Measurements from ENCODE around the gene E2F3.
"Not testable (repeated sequence)": the region's sequence is repeated elsewhere in the genome, so short reads cannot be mapped to it uniquely, and the experiment has no call there.

E2F3 gene

GRCh38 chr6:20433929-20434328 is 32.2 kb downstream of the E2F3 start:
- DNase-seq (ENCODE audit: low read depth, low spot score), result no peak

DNA sequence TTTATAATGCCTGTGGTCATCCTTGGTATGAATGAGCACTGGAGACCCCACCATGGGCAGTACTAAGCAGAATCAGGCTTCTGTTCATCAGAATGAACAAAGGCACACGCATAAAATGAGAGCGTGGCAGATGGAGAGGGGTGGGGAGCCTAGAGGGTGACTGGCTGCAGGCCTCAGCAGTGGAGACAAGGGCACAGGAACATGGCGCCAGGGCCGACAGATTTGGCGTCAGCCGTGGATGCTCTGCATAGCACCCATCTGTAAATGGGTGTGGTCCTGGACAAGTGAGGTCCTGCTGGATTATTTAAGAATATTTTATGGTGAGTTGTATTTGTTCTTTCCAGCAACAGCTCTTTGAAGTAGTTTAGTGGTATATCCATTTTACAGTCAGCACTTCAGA is 33.1 kb downstream of the E2F3 start:
- no peak for DNase-seq (ENCODE audit: low read depth, low spot score)

GRCh38 chr6:20436719-20437118 is 35.0 kb downstream of the E2F3 start:
- DNase-seq (ENCODE audit: low read depth, low spot score), result no peak

- DNase-seq (ENCODE audit: low read depth, low spot score), result no peak
These were observed 36.0 kb downstream of the E2F3 start for GRCh38 chr6:20437639-20438038.

- DNase-seq (ENCODE audit: low read depth, low spot score), result no peak
These were observed 36.9 kb downstream of the E2F3 start for GRCh38 chr6:20438462-20439070.

DNA sequence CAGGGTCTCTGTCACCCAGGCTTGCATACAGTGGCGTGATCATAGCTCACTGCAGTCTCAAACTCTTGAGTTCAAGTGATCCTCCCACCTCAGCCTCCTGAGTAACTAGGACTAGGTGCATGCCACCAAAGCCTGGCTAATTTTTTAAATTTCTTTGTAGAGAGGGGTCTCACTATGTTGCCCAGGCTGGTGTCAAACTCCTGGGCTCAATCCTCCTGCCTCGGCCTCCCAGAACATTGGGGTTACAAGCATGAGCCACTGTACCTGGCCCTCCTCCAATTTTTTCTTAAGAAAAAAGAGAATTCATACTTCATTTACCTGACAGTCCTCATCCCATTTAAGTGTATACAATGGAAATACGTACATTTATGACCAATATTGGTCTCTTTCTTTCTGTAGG is 37.9 kb downstream of the E2F3 start:
- DNase-seq (ENCODE audit: low read depth, low spot score), result no peak

DNA sequence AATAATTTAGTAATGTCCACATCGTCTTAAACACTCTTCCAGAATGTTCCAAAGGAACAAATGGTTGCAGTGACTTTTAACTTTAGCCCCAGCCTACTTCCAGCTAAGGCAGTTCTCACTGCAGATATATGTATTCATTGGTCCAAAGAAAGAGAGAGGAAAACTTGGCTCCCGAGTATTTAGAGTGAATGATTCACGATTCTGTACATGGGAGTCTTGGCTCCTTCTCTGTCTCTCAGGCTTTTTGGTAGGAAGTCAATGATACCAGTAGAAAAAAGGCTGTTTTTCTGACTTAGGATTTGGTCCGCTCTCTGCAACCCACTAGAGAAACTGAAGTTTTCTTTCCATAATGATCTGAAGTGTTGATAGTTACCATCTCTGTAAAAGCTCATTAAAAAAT is 38.6 kb downstream of the E2F3 start:
- DNase-seq (ENCODE audit: low read depth, low spot score), result no peak

GRCh38 chr6:20441236-20441635 is 39.6 kb downstream of the E2F3 start:
- DNase-seq (ENCODE audit: low read depth, low spot score), result no peak

DNA sequence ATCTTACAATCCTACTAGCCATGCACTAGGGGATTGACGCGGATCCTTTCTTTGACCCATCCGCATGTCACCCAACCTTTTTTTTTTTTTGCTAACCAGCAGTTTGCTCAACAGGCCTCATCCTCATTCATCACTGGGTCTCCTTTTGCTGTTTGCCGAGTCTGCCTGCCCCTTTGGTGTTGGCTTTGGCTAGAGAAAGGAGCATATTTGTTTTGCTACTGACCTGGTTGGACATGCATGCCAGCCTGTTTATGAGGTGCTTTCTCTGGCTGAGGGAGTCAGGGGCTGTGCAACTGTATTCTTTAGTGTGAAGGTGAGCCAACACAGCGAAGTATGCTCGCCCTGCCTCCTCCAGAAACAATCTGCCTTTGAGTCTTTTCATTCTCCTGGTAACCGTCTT is 40.2 kb downstream of the E2F3 start:
- DNase-seq (ENCODE audit: low read depth, low spot score), result no peak

- no peak for DNase-seq (ENCODE audit: low read depth, low spot score)
These were observed 43.1 kb downstream of the E2F3 start for GRCh38 chr6:20444786-20445271.

- no peak for DNase-seq (ENCODE audit: low read depth, low spot score)
These were observed 45.5 kb downstream of the E2F3 start for GRCh38 chr6:20447157-20447556.

- DNase-seq (ENCODE audit: low read depth, low spot score), result no peak
These were observed 46.0 kb downstream of the E2F3 start for GRCh38 chr6:20447581-20448132.

GRCh38 chr6:20448828-20449227 is 47.1 kb downstream of the E2F3 start:
- DNase-seq (ENCODE audit: low read depth, low spot score), result no peak

DNA sequence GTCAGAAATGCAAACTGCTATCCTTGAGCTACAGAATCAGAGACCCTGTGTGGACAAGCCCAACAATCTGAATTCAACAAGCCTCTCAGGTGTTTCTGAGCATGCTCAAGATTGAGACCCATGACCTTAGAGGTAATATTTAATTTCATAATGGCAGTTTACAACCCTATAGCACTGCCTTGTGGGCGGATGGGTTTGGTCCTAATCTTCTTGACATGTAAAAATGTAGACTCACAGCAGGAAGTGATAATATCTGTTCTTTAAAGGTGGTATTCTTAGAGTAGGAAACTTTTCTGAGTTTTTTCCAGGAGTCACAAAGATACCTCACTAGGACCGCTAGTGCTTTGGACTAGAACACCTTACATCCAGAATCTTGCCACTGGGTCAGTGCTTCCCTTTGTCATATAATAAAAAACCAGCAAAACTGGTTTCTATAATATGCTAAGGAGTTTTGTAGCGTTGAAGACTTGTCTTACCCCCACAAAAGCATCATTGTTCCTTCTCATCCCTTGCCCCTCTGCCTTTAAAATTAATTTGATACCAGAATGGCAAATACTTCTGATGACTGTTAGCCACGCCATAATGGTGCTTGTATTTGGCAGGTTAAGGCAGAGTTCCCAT is 52.6 kb downstream of the E2F3 start:
- DNase-seq (ENCODE audit: low read depth, low spot score), result no peak

- no peak for DNase-seq (ENCODE audit: low read depth, low spot score)
These were observed 53.7 kb downstream of the E2F3 start for GRCh38 chr6:20455251-20455940.

DNA sequence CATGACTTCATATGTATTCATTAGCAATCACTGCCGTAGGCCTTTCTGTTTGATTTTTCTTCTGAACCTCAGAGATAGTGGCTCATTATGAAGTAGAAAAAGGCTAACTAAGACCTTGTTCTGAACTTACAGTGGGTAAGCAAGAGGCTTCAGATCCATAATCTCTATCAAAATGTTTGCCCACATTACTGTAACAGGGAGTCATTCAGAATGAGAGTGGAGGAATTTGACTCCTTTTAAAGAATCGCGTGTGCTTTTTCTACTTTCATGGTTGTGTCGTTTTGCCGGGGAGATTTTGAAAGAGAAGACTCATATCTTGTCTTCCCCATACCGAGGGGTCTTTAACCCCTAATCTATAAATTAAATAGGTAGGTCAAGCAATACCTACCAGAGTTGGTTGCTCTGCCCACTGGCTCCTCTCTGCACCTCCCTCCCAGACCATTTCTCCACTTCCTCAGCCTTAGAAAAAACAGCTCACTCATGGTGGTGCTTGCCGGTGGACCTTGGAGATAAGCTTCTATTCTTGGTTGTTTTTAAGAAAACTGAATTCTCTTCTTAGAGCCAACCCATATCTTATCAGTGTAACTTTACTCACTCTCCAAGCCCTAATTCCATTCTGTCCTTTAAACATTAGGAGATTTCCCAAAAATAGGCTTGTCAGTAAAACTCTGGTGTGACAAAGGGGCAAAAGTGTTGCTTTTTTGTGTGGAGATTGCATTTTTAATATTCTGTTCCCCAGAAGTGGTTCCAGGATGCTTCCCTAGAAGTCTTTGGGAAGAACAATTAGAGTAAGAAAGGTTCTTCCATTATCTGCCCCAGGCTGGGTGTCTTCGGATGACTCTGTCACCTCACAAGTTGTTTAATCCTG is 56.6 kb downstream of the E2F3 start:
- no peak for DNase-seq (ENCODE audit: low read depth, low spot score)

DNA sequence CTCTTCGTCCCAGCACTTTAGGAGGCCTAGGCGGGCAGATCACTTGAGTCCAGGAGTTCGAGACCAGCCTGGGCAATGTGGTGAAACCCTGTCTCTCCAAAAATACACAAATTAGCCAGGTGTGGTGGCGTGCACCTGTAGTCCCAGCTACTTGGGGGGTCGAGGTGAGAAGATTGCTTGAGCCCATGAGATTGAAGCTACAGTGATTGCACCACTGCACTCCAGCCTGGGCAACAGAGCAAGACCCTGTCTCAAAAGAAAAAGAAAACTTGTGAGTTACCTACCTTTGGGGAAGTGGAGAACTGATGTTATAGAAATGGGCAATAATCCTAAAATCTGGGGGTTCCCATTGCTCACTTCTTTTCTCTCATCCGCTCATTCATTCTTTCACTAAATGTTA is 58.0 kb downstream of the E2F3 start:
- no peak for DNase-seq (ENCODE audit: low read depth, low spot score)

GRCh38 chr6:20461576-20461975 is 59.9 kb downstream of the E2F3 start:
- DNase-seq (ENCODE audit: low read depth, low spot score), result no peak

DNA sequence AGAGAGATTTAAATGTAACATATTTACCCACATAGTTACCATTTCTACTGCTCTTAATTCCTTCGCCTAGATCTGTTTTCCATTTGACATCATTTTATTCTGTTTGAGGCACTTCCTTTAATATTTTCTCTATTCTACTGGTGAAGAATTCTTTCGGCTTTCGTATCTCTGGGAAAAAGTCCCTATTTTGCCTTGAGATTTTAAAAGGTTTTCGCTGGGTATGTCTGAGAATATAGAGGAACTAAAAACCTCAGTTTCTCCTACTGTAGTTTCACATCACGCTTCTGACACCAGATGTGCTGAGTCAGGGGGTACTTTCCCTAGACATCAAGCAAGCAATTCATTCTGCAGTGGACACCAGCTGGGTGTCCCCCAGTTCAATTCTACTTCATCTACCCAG is 61.7 kb downstream of the E2F3 start:
- DNase-seq (ENCODE audit: low read depth, low spot score), result no peak

DNA sequence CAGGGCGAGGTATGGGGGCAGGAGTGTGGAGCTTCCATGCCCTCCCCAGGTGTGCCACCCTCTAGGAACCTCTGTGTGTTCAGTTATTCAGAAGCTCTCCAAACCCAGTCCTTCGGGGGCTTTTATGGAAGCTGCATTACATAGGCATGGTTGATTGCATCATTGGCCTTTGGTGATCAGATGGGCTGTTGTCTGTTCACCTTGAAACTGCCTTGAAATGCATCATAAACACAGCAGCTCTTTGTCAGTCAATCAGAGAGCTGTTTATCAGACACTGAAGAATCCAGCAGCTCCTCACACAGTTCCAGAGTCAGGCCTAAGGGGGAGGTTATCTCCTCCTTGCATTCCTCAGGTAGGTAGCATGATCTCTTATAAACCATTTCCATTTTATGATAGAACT is 62.4 kb downstream of the E2F3 start:
- DNase-seq (ENCODE audit: low read depth, low spot score), result no peak

- no peak for DNase-seq (ENCODE audit: low read depth, low spot score)
These were observed 63.2 kb downstream of the E2F3 start for GRCh38 chr6:20464847-20465246.

GRCh38 chr6:20465616-20466015 is 63.9 kb downstream of the E2F3 start:
- DNase-seq (ENCODE audit: low read depth, low spot score), result not testable (repeated sequence)
